GM12878 (cell line): ENCODE data around the gene C18orf63. TPM values are rescaled to one million over a fixed set of nuclear protein-coding genes. Genes with fewer than 3 reads are reported as not detected.

Experiments
- ATAC-seq: fragments of 200-7000 bp; cut with Tn5 transposase; 3 replicates; pipeline ENCODE4 v1.9.1; 2020; ENCODE audit warnings: mild to moderate bottlenecking, moderate library complexity
- Bru-seq: library from RNA; stranded (reverse); fragments of 400-500 nt; gene quantifications from one replicate; lab custom pipeline; 2021; lab: Mats Ljungman, UMichigan
- BruChase-seq, 2 experiments: library from RNA; stranded (reverse); fragments of 400-500 nt; gene quantifications; one replicate each; lab custom pipeline; 2021; lab: Mats Ljungman, UMichigan
- BruUV-seq: library from RNA; stranded (reverse); fragments of 400-500 nt; replicated peaks from 2 replicates; lab custom pipeline; 2021; lab: Mats Ljungman, UMichigan
- CTCF ChIA-PET: fragments of 300-600 bp; sonication (Branson Sonifier 250); formaldehyde crosslinking; extraction: SDS; loops from one replicate; lab custom pipeline; 2021; ENCODE audit warnings: inconsistent platforms; lab: Yijun Ruan, JAX
- POLR2A ChIA-PET: fragments of 350-600 bp; formaldehyde crosslinking; extraction: SDS; loops from one replicate; lab custom pipeline; 2021; ENCODE audit warnings: inconsistent platforms; lab: Charles Lee
- RAD21 ChIA-PET: fragments of 300-600 bp; sonication (Branson Sonifier 250); formaldehyde crosslinking; loops from one replicate; lab custom pipeline; 2023; ENCODE audit warnings: antibody characterized with exemption; ENCODE audit not compliant: unreplicated experiment; lab: Charles Lee
- SMC1A ChIA-PET: fragments of 300-600 bp; sonication (Branson Sonifier 250); formaldehyde crosslinking; loops from one replicate; lab custom pipeline; 2023; ENCODE audit not compliant: unreplicated experiment, uncharacterized antibody; lab: Charles Lee
- DNase-seq: peaks from one replicate; pipeline ENCODE4 v3.0.0-alpha.2; 2011; ENCODE audit warnings: low read depth, low spot score
- FAIRE-seq: peaks from 3 replicates; lab custom pipeline; 2011; peaks lifted over from hg19 to GRCh38; lab: Jason Lieb, UNC
- H2AFZ ChIP-seq: 2 replicates; pipeline ENCODE4 v1.6.0; 2011; ENCODE audit warnings: low read depth, low read length, control low read depth; ENCODE audit not compliant: control insufficient read depth
- H3K27ac ChIP-seq: 2 replicates; pipeline ENCODE4 v1.5.1; 2011; ENCODE audit warnings: control low read depth; ENCODE audit not compliant: control insufficient read depth, insufficient read depth
- H3K27me3 ChIP-seq, 2 experiments: replicated peaks in 1 of 2; 2 replicates each; pipeline versions ENCODE4 v1.6.0 to v1.6.1; 2011; ENCODE audit warnings: low read length in 1 of 2; ENCODE audit not compliant: control insufficient read depth in 2 of 2, insufficient read depth in 2 of 2
- H3K36me3 ChIP-seq, 2 experiments: 2 replicates each; pipeline ENCODE4 v1.5.1; 2011; ENCODE audit warnings: low read length in 1 of 2; ENCODE audit not compliant: control insufficient read depth in 2 of 2, insufficient read depth in 2 of 2
- H3K4me1 ChIP-seq: 2 replicates; pipeline ENCODE4 v1.6.1; 2011; ENCODE audit warnings: mild to moderate bottlenecking, low read length, moderate library complexity, mixed read lengths; ENCODE audit not compliant: control insufficient read depth, insufficient read depth
- H3K4me2 ChIP-seq: 2 replicates; pipeline ENCODE4 v1.6.0; 2011; ENCODE audit warnings: control low read depth; ENCODE audit not compliant: control insufficient read depth, insufficient read depth
- H3K4me3 ChIP-seq: fragments of 200-600 bp; sonication (generic); 2 replicates; pipeline ENCODE4 v1.5.1; 2016
- H3K79me2 ChIP-seq: 2 replicates; pipeline ENCODE4 v1.6.0; 2011; ENCODE audit warnings: low read length; ENCODE audit not compliant: control insufficient read depth, insufficient read depth
- H3K9ac ChIP-seq: 2 replicates; pipeline ENCODE4 v1.8.0; 2011; ENCODE audit warnings: low read length, control low read depth, mixed read lengths; ENCODE audit not compliant: control insufficient read depth, insufficient read depth
- H3K9me3 ChIP-seq: replicated peaks from 3 replicates; pipeline ENCODE4 v1.5.1; 2011; ENCODE audit warnings: mild to moderate bottlenecking, low read length; ENCODE audit not compliant: control insufficient read depth, insufficient read depth
- H4K20me1 ChIP-seq: 2 replicates; pipeline ENCODE4 v1.6.0; 2011; ENCODE audit not compliant: control insufficient read depth, insufficient read depth
- BCL3 ChIP-seq: IDR thresholded peaks from 2 replicates; pipeline ENCODE4 v1.6.1; 2011; ENCODE audit warnings: borderline replicate concordance, low read depth, mild to moderate bottlenecking, moderate library complexity, low read length; ENCODE audit not compliant: insufficient read depth, poor library complexity, severe bottlenecking
- BCLAF1 ChIP-seq: fragments of 450-650 bp; IDR thresholded peaks from 2 replicates; pipeline ENCODE4 v1.6.1; 2017; ENCODE audit warnings: antibody characterized with exemption, mild to moderate bottlenecking, moderate library complexity
- BRCA1 ChIP-seq: IDR thresholded peaks from 2 replicates; pipeline ENCODE4 v1.6.1; 2011; ENCODE audit warnings: low read depth, low read length, improper control_type of control experiment
- HCFC1 ChIP-seq: fragments of 150-350 bp; IDR thresholded peaks from 2 replicates; pipeline ENCODE4 v1.6.1; 2014; ENCODE audit warnings: low read length
- KLF5 ChIP-seq: fragments of 450-650 bp; IDR thresholded peaks from 2 replicates; pipeline ENCODE4 v1.6.1; 2014; ENCODE audit warnings: mild to moderate bottlenecking; ENCODE audit not compliant: partially characterized antibody
- PAX8 ChIP-seq: fragments of 450-650 bp; IDR thresholded peaks from 2 replicates; pipeline ENCODE4 v1.6.1; 2017; ENCODE audit warnings: mild to moderate bottlenecking, moderate library complexity
- SMAD1 ChIP-seq: fragments of 450-650 bp; IDR thresholded peaks from 2 replicates; pipeline ENCODE4 v1.6.1; 2018; ENCODE audit warnings: mild to moderate bottlenecking, low read depth; ENCODE audit not compliant: partially characterized antibody
- SMARCA5 ChIP-seq: fragments of 450-650 bp; IDR thresholded peaks from 2 replicates; pipeline ENCODE4 v1.6.1; 2017; ENCODE audit warnings: mild to moderate bottlenecking
- TAF1 ChIP-seq: IDR thresholded peaks from 2 replicates; pipeline ENCODE4 v1.6.1; 2011; ENCODE audit warnings: mild to moderate bottlenecking, low read depth, low read length, borderline replicate concordance
- TARDBP ChIP-seq: IDR thresholded peaks from 2 replicates; pipeline ENCODE4 v1.6.1; 2016; ENCODE audit warnings: borderline replicate concordance
- TBL1XR1 ChIP-seq: IDR thresholded peaks from 2 replicates; pipeline ENCODE4 v1.6.1; 2012; ENCODE audit warnings: low read depth, low read length, improper control_type of control experiment
- TCF3 ChIP-seq: IDR thresholded peaks from 2 replicates; pipeline ENCODE4 v1.6.1; 2012; ENCODE audit warnings: low read depth, mild to moderate bottlenecking, low read length, borderline replicate concordance; ENCODE audit not compliant: insufficient read depth
- ZNF217 ChIP-seq: fragments of 450-650 bp; IDR thresholded peaks from 2 replicates; pipeline ENCODE4 v1.6.1; 2017; ENCODE audit warnings: antibody characterized with exemption, mild to moderate bottlenecking
- ZNF622 ChIP-seq: fragments of 450-650 bp; IDR thresholded peaks from 2 replicates; pipeline ENCODE4 v1.6.1; 2017; ENCODE audit warnings: mild to moderate bottlenecking, inconsistent platforms
- WGBS: methylation state at CpG from one replicate; pipeline ENCODE4 v1.1.6; 2016; ENCODE audit warnings: low lambda C conversion rate; ENCODE audit not compliant: insufficient replicate concordance, insufficient coverage; ENCODE audit errors: missing lambda C conversion rate; 5-methylcytosine and 5-hydroxymethylcytosine counted together
- in situ Hi-C: fragments of 300-500 bp; cut with MboI; formaldehyde crosslinking; loops from 9 replicates; pipeline ENCODE4 v1.14.3; 2018; ENCODE audit warnings: mixed read lengths
- intact Hi-C: fragments of 100-400 bp; cut with micrococcal nuclease; formaldehyde crosslinking; loops from one replicate; pipeline ENCODE4 v1.14.2; 2022; ENCODE audit not compliant: unreplicated experiment
- long read RNA-seq, 2 experiments: library from polyadenylated mRNA; unstranded; transcript quantifications; one replicate each; pipeline ENCODE4 v2.0.0, GENCODE V29; 2019 to 2020
- polyA minus RNA-seq, 3 experiments: library from RNA; depleted of rRNA, polyadenylated mRNA; stranded (reverse); fragments of >200 nt; gene quantifications; 2 replicates each; pipeline ENCODE4 v1.2.3, GENCODE V29; 2011
- polyA plus RNA-seq, 11 experiments: library from polyadenylated mRNA; depleted of rRNA in 4 of 11; unstranded in 6 of 11; stranded (reverse) in 5 of 11; fragments of >200 nt; fragmentation: Nextera tagmentation in 4 of 11; fragmentation: Illumina TruSeq in 1 of 11; extraction: Ambion mirVana in 4 of 11; extraction: Trizol in 1 of 11; gene quantifications; 1 replicate in 1 of 11; 2 replicates in 10 of 11; pipeline versions ENCODE4 v1.2.1 to v1.2.3, GENCODE V29; 2011 to 2016; ENCODE audit warnings: inconsistent platforms in 2 of 11, missing spikeins in 2 of 11, low read depth in 1 of 11
- total RNA-seq, 4 experiments: library from RNA; depleted of rRNA in 3 of 4; stranded (reverse); fragments of >200 nt in 3 of 4; fragmentation: Illumina TruSeq in 1 of 4; extraction: Trizol in 1 of 4; gene quantifications; 2 replicates each; pipeline versions ENCODE4 v1.2.1 to v1.2.3, GENCODE V29; 2013 to 2021
- TF ChIP-seq, protein P1 (sequence below): IDR thresholded peaks from 2 replicates; pipeline ENCODE4 v1.6.1; 2011; ENCODE audit warnings: borderline replicate concordance, low read depth, mild to moderate bottlenecking, moderate library complexity, mixed read lengths, low read length; ENCODE audit not compliant: insufficient read depth; ENCODE audit errors: extremely low read length

Gene C18orf63
- not detected in 2 replicates for total RNA-seq (2013; cell fraction: nucleolus; rRNA removed)
- not detected in 2 replicates for total RNA-seq (2014; rRNA removed)
- total RNA-seq (2014; rRNA removed; fragmentation: Illumina TruSeq; extraction: Trizol), result not detected in 2 replicates
- total RNA-seq (2021), result not detected in 2 replicates
- not detected for polyA plus RNA-seq (2011; ENCODE audit: low read depth)
- not detected in 2 replicates for polyA plus RNA-seq (2011; rRNA removed)
- polyA plus RNA-seq (2011; cell fraction: cytosol; rRNA removed), result not detected in 2 replicates
- not detected in 2 replicates for polyA plus RNA-seq (2011; cell fraction: nucleus; rRNA removed)
- polyA plus RNA-seq (2012), result not detected in 2 replicates
- not detected in 2 replicates for polyA plus RNA-seq (2014; fragmentation: Illumina TruSeq; extraction: Trizol)
- polyA plus RNA-seq (2014; fragmentation: Nextera tagmentation; extraction: Ambion mirVana), result not detected
- not detected in 2 replicates for polyA plus RNA-seq (2014; rRNA removed)
- polyA plus RNA-seq (2016; fragmentation: Nextera tagmentation; extraction: Ambion mirVana), result not detected
- not detected in 2 replicates for polyA minus RNA-seq (2011; rRNA and poly(A)+ RNA removed)
- polyA minus RNA-seq (2011; cell fraction: cytosol; rRNA and poly(A)+ RNA removed), result not detected in 2 replicates
- not detected in 2 replicates for polyA minus RNA-seq (2011; cell fraction: nucleus; rRNA and poly(A)+ RNA removed)
- not detected for Bru-seq, nascent RNA
- not detected for BruChase-seq, experiment 1, labeled RNA remaining after a 6-hour chase
- BruChase-seq, experiment 2, labeled RNA remaining after a 2-hour chase, result not detected
- long read RNA-seq, experiment 1, result 0 reads
- long read RNA-seq, experiment 2, result 0 reads

DNA sequence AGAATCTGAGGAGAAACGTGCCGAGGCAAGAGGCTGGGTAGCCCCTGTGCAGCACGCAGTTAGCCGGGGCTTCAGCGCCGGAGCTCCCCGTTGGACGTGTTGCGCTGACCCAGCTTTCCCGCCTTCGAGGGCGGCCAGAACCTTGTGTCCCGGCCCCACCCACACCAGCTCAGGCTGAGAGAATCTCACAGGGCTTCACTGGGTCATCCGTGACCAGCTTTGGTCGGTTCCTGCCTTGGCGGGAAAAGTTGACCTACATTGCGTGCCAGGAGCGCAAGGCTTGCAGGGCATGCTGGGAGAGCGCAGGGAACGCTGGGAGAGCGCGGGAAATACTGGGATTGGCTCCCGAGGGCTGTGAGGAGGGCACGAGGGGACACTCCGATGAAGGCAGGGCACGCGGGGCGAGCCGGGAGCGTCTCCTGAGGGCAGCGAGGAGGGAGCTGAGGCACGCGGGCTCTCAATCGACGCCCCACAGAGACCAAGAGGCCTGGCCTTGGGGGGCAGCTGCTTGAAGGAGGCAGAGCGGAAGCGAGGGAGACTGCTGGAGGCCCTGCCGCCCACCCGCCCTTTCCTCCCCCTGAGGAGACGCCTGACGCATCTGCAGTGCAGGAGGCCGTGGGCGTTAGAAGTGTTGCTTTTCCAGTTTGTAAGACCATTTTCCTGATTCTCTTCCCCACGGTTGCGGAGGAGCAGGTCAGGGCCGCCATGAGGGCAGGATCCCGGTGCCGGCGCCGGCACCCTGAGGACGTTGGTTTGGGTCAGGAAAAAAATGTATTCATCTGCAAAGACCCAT, at the start of gene C18orf63:
C18orf63 (plus strand) TSS at position 376 of the 793 bp plus-strand sequence. CDS start 2,027 bp downstream, outside the sequence.
- intact Hi-C loops (no loop called here), in situ Hi-C loops (no loop called here)
- Histone ChIP-seq H3K4me2 (no peak within 1 kb of the TSS), H3K27ac (no peak within 1 kb of the TSS), H3K27me3 (no peaks in the 10 kb centered on the region), H4K20me1 (no peaks in the 10 kb centered on the region), H3K9ac (no peak within 1 kb of the TSS), H3K36me3 (no peaks in the 10 kb centered on the region), H3K79me2 (no peaks in the 10 kb centered on the region), H2AFZ (no peak within 1 kb of the TSS), H3K4me1 (no peaks in the 10 kb centered on the region), H3K9me3 (no peaks in the 10 kb centered on the region), H3K4me3 (no peak within 1 kb of the TSS)
- WGBS, result 75% methylated on average over 50 of the region's 51 CpGs
- no peak for ATAC-seq
- FAIRE-seq, result no peak
- CTCF ChIA-PET, result no interaction called here
- BruUV-seq, result no TSS peak
- SMC1A ChIA-PET, result no interaction called here
- POLR2A ChIA-PET, result no interaction called here
- RAD21 ChIA-PET, result no interaction called here
- no peak for DNase-seq
- TF ChIP-seq, protein P1, sequence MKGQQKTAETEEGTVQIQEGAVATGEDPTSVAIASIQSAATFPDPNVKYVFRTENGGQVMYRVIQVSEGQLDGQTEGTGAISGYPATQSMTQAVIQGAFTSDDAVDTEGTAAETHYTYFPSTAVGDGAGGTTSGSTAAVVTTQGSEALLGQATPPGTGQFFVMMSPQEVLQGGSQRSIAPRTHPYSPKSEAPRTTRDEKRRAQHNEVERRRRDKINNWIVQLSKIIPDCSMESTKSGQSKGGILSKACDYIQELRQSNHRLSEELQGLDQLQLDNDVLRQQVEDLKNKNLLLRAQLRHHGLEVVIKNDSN, result no peak
- TF ChIP-seq TBL1XR1 (no peak), TAF1 (no peak), BCL3 (no peak), SMARCA5 (no peak), BRCA1 (no peak), TCF3 (no peak), TARDBP (no peak), PAX8 (no peak), ZNF622 (no peak), ZNF217 (no peak), HCFC1 (no peak), BCLAF1 (no peak), SMAD1 (no peak), KLF5 (no peak)
